ENCODE measurements around the gene POLG2. TPM values are rescaled to one million over a fixed set of nuclear protein-coding genes. Genes with fewer than 3 reads are reported as not detected.

POLG2 gene
- total and polyA plus RNA-seq, 10 of the 15 experiments (the other 5 are each of a cell fraction or from before 2014, with no cell fraction given), result 10.2 to 27.7 (median 22.2) TPM

DNA sequence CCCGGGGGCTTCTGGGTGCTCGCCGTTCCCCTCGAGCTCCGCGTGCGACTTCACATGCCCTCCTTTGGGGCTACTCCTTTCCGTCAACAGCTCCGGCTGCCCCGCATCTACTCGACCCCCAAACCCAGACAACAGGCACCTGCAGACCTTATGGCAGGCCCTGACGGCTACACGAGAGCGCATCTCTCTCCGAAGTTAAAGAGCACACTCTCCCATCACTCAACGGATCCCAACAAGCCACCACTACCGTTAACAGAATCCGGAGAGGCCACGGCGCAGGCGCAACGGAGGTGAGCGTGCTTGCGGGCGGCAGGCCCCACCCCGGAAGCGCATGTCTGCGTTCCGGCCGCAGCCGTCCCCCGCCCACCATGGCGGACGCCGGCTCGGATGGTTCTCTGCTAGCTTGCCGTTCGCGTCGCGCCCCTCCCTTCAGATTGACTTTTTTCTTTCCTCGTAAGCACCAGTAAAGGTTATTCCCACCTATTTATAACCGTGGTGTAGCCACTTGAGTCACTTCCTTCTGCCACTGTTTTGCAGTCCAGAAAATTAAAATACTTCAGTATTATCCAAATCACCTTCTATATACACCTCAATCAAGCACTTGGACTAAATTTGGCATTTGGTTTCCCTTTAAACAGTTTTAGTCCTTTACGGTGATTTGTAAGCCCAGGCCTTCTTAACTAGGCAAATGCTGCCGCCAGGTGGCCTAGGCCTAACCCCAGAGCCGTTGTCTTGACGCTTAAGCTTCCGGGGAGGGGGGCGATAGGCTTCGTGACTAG, at the start of gene POLG2 (continued):
- TF ChIP-seq, protein P1, sequence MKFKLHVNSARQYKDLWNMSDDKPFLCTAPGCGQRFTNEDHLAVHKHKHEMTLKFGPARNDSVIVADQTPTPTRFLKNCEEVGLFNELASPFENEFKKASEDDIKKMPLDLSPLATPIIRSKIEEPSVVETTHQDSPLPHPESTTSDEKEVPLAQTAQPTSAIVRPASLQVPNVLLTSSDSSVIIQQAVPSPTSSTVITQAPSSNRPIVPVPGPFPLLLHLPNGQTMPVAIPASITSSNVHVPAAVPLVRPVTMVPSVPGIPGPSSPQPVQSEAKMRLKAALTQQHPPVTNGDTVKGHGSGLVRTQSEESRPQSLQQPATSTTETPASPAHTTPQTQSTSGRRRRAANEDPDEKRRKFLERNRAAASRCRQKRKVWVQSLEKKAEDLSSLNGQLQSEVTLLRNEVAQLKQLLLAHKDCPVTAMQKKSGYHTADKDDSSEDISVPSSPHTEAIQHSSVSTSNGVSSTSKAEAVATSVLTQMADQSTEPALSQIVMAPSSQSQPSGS (IDR thresholded peaks at IDR 0.05; ENCODE audit: low read length), result peak; percentile 60; the same call in 1 of the 2 replicates
- TF ChIP-seq SREBF2 (IDR thresholded peaks at IDR 0.05; ENCODE audit: low read length), result no peak; the same call in 1 of the 2 replicates
- TF ChIP-seq HCFC1 (IDR thresholded peaks at IDR 0.05; ENCODE audit: low read length), result peak; percentile 55
- no peak for TF ChIP-seq SIX5 (IDR thresholded peaks at IDR 0.05; ENCODE audit: low read depth, low read length, severe bottlenecking)
- TF ChIP-seq TCF3 (IDR thresholded peaks at IDR 0.05; ENCODE audit: borderline replicate concordance, insufficient read depth, low read depth, low read length), result 0 out of 2 replicates have a peak, but pooled peaks have one; percentile 56
- TF ChIP-seq, protein P2, sequence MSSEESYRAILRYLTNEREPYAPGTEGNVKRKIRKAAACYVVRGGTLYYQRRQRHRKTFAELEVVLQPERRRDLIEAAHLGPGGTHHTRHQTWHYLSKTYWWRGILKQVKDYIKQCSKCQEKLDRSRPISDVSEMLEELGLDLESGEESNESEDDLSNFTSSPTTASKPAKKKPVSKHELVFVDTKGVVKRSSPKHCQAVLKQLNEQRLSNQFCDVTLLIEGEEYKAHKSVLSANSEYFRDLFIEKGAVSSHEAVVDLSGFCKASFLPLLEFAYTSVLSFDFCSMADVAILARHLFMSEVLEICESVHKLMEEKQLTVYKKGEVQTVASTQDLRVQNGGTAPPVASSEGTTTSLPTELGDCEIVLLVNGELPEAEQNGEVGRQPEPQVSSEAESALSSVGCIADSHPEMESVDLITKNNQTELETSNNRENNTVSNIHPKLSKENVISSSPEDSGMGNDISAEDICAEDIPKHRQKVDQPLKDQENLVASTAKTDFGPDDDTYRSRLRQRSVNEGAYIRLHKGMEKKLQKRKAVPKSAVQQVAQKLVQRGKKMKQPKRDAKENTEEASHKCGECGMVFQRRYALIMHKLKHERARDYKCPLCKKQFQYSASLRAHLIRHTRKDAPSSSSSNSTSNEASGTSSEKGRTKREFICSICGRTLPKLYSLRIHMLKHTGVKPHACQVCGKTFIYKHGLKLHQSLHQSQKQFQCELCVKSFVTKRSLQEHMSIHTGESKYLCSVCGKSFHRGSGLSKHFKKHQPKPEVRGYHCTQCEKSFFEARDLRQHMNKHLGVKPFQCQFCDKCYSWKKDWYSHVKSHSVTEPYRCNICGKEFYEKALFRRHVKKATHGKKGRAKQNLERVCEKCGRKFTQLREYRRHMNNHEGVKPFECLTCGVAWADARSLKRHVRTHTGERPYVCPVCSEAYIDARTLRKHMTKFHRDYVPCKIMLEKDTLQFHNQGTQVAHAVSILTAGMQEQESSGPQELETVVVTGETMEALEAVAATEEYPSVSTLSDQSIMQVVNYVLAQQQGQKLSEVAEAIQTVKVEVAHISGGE (CRISPR knock-in tag; IDR thresholded peaks at IDR 0.05), result peak; percentile 58
- TF ChIP-seq POU2F2 (IDR thresholded peaks at IDR 0.05; ENCODE audit: borderline replicate concordance, low read depth, low read length), result peak; percentile 52
- no peak for TF ChIP-seq CEBPB (IDR thresholded peaks at IDR 0.05; ENCODE audit: borderline replicate concordance in 1 of 2, low read depth in 2 of 2, low read length in 2 of 2)
- TF ChIP-seq IRF4 (IDR thresholded peaks at IDR 0.05; ENCODE audit: low read depth, low read length), result no peak
- peak; percentile 20 for TF ChIP-seq MEF2B (IDR thresholded peaks at IDR 0.05; ENCODE audit: partially characterized antibody, poor library complexity, severe bottlenecking)
- TF ChIP-seq ATF7 (IDR thresholded peaks at IDR 0.05; ENCODE audit: low read depth), result no peak; the same call in 1 of the 2 replicates
- peak; percentile 92 for TF ChIP-seq NRF1 (conservative IDR thresholded peaks at IDR 0.05; ENCODE audit: low read depth, low read length)
- TF ChIP-seq, protein P3, sequence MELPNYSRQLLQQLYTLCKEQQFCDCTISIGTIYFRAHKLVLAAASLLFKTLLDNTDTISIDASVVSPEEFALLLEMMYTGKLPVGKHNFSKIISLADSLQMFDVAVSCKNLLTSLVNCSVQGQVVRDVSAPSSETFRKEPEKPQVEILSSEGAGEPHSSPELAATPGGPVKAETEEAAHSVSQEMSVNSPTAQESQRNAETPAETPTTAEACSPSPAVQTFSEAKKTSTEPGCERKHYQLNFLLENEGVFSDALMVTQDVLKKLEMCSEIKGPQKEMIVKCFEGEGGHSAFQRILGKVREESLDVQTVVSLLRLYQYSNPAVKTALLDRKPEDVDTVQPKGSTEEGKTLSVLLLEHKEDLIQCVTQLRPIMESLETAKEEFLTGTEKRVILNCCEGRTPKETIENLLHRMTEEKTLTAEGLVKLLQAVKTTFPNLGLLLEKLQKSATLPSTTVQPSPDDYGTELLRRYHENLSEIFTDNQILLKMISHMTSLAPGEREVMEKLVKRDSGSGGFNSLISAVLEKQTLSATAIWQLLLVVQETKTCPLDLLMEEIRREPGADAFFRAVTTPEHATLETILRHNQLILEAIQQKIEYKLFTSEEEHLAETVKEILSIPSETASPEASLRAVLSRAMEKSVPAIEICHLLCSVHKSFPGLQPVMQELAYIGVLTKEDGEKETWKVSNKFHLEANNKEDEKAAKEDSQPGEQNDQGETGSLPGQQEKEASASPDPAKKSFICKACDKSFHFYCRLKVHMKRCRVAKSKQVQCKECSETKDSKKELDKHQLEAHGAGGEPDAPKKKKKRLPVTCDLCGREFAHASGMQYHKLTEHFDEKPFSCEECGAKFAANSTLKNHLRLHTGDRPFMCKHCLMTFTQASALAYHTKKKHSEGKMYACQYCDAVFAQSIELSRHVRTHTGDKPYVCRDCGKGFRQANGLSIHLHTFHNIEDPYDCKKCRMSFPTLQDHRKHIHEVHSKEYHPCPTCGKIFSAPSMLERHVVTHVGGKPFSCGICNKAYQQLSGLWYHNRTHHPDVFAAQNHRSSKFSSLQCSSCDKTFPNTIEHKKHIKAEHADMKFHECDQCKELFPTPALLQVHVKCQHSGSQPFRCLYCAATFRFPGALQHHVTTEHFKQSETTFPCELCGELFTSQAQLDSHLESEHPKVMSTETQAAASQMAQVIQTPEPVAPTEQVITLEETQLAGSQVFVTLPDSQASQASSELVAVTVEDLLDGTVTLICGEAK (IDR thresholded peaks at IDR 0.05; ENCODE audit: borderline replicate concordance), result peak; percentile 77; the same call in 1 of the 2 replicates
- TF ChIP-seq FOXM1 (IDR thresholded peaks at IDR 0.05; ENCODE audit: low read depth, low read length), result peak; percentile 76
- TF ChIP-seq, protein P4, sequence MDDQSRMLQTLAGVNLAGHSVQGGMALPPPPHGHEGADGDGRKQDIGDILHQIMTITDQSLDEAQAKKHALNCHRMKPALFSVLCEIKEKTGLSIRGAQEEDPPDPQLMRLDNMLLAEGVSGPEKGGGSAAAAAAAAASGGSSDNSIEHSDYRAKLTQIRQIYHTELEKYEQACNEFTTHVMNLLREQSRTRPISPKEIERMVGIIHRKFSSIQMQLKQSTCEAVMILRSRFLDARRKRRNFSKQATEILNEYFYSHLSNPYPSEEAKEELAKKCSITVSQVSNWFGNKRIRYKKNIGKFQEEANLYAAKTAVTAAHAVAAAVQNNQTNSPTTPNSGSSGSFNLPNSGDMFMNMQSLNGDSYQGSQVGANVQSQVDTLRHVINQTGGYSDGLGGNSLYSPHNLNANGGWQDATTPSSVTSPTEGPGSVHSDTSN (IDR thresholded peaks at IDR 0.05; ENCODE audit: insufficient replicate concordance, low read depth, low read length), result peak; percentile 81
- no peak for TF ChIP-seq STAT1 (conservative IDR thresholded peaks at IDR 0.05)
- peak; percentile 70; the same call in 1 of the 2 replicates for TF ChIP-seq NFIC (IDR thresholded peaks at IDR 0.05; ENCODE audit: low read depth, low read length)

Data from GM12878 (cell line).